ENCODE results near the gene MGAT4B. TPM values are rescaled to one million over a fixed set of nuclear protein-coding genes. Genes with fewer than 3 reads are reported as not detected.
"Not testable (repeated sequence)": the region's sequence is repeated elsewhere in the genome, so short reads cannot be mapped to it uniquely, and the experiment has no call there.

The MGAT4B gene
- total RNA-seq, 2 donors from 2014 or later: 66.5 to 87.7 TPM

- Histone ChIP-seq H3K4me3 (no peak overlapping the region), H3K27me3 (replicated peaks; ENCODE audit: insufficient read depth) (no peaks in the 10 kb centered on the region), H3K36me3 (peaks cover 47% of the 10 kb centered on the region), H3K4me1 (ENCODE audit: control insufficient read depth in 1 of 2, low read depth in 2 of 2) (no peaks in the 10 kb centered on the region), H3K9me3 (no peaks in the 10 kb centered on the region), H3K27ac (no peak overlapping the region)
- no peak for DNase-seq (ENCODE audit: low spot score)
- TF ChIP-seq CTCF (IDR thresholded peaks at IDR 0.05): no peak
- no peak for ATAC-seq (ENCODE audit: insufficient number of reproducible peaks, low FRiP score, low read depth)
Measured at GRCh38 chr5:179840321-179840720, 33.7 kb upstream of the MGAT4B start.

GRCh38 chr5:179839328-179840256 lies 32.9 kb upstream of the MGAT4B start:
- Histone ChIP-seq H3K27ac (no peak overlapping the region), H3K36me3 (peaks cover 47% of the 10 kb centered on the region)
- DNase-seq (ENCODE audit: low spot score): no peak

GRCh38 chr5:179837076-179838011 lies 30.7 kb upstream of the MGAT4B start:
- Histone ChIP-seq H3K27ac (no peak overlapping the region), H3K36me3 (peaks cover 62% of the 10 kb centered on the region), H3K27me3 (replicated peaks; ENCODE audit: insufficient read depth) (no peaks in the 10 kb centered on the region), H3K4me1 (ENCODE audit: control insufficient read depth in 1 of 2, low read depth in 2 of 2) (peaks cover 0 to 7% of the 10 kb centered on the region in 2 donors), H3K4me3 (no peak overlapping the region), H3K9me3 (no peaks in the 10 kb centered on the region)
- ATAC-seq (ENCODE audit: insufficient number of reproducible peaks, low FRiP score, low read depth) (no peak), DNase-seq (ENCODE audit: low spot score) (no peak)
- TF ChIP-seq CTCF (IDR thresholded peaks at IDR 0.05): no peak

More at GRCh38 chr5:179839328-179840256, 32.9 kb upstream of the MGAT4B start:
- Histone ChIP-seq H3K27me3 (replicated peaks; ENCODE audit: insufficient read depth) (no peaks in the 10 kb centered on the region), H3K4me3 (no peak overlapping the region), H3K4me1 (ENCODE audit: control insufficient read depth in 1 of 2, low read depth in 2 of 2) (no peaks in the 10 kb centered on the region), H3K9me3 (no peaks in the 10 kb centered on the region)
- no peak for ATAC-seq (ENCODE audit: insufficient number of reproducible peaks, low FRiP score, low read depth)
- no peak for TF ChIP-seq CTCF (IDR thresholded peaks at IDR 0.05)

- no peak overlapping the region for H3K27ac ChIP-seq
- no peak for ATAC-seq (ENCODE audit: insufficient number of reproducible peaks, low FRiP score, low read depth)
- no peaks in the 10 kb centered on the region for H3K9me3 ChIP-seq
- H3K4me3 ChIP-seq: no peak overlapping the region
- TF ChIP-seq CTCF (IDR thresholded peaks at IDR 0.05): no peak
- DNase-seq (ENCODE audit: low spot score): no peak
- H3K27me3 ChIP-seq (replicated peaks; ENCODE audit: insufficient read depth): no peaks in the 10 kb centered on the region
- peaks cover 0 to 7% of the 10 kb centered on the region in 2 donors for H3K4me1 ChIP-seq (ENCODE audit: control insufficient read depth in 1 of 2, low read depth in 2 of 2)
- peaks cover 67% of the 10 kb centered on the region for H3K36me3 ChIP-seq
Measured at GRCh38 chr5:179836225-179837019, 29.8 kb upstream of the MGAT4B start.

- ATAC-seq (ENCODE audit: insufficient number of reproducible peaks, low FRiP score, low read depth); H3K9me3 ChIP-seq; H3K4me3 ChIP-seq; H3K27ac ChIP-seq; H3K4me1 ChIP-seq (ENCODE audit: control insufficient read depth in 1 of 2, low read depth in 2 of 2); H3K27me3 ChIP-seq (replicated peaks; ENCODE audit: insufficient read depth); DNase-seq (ENCODE audit: low spot score): not testable (repeated sequence)
- peaks cover 71% of the 10 kb centered on the region for H3K36me3 ChIP-seq
Measured at GRCh38 chr5:179834871-179835270, 28.2 kb upstream of the MGAT4B start.
